Skeletal muscle satellite cell (primary cell): ENCODE data around the gene CETP.
"Not testable (repeated sequence)": the region's sequence is repeated elsewhere in the genome, so short reads cannot be mapped to it uniquely, and the experiment has no call there.

ENCODE experiments used
- H3K27me3 ChIP-seq: 2 replicates; pipeline ENCODE4 v1.7.0; 2013; ENCODE audit warnings: low read length; ENCODE audit not compliant: control insufficient read depth, insufficient read depth
- H3K36me3 ChIP-seq: 2 replicates; pipeline ENCODE4 v1.7.0; 2013; ENCODE audit warnings: mild to moderate bottlenecking, control low read depth, low read length; ENCODE audit not compliant: insufficient read depth
- H3K4me1 ChIP-seq: 2 replicates; pipeline ENCODE4 v1.7.0; 2013; ENCODE audit warnings: low read length; ENCODE audit not compliant: control insufficient read depth, insufficient read depth
- H3K4me2 ChIP-seq: 2 replicates; pipeline ENCODE4 v1.7.0; 2013; ENCODE audit warnings: mild to moderate bottlenecking, low read length
- H3K4me3 ChIP-seq: 2 replicates; pipeline ENCODE4 v1.7.0; 2013; ENCODE audit warnings: low read length
- H3K9ac ChIP-seq: 2 replicates; pipeline ENCODE4 v1.7.0; 2013; ENCODE audit warnings: mild to moderate bottlenecking, low read depth, low read length, moderate library complexity
- H3K9me3 ChIP-seq: replicated peaks from 2 replicates; pipeline ENCODE4 v1.7.0; 2013; ENCODE audit warnings: mild to moderate bottlenecking, control low read depth, low read length

CETP gene

DNA sequence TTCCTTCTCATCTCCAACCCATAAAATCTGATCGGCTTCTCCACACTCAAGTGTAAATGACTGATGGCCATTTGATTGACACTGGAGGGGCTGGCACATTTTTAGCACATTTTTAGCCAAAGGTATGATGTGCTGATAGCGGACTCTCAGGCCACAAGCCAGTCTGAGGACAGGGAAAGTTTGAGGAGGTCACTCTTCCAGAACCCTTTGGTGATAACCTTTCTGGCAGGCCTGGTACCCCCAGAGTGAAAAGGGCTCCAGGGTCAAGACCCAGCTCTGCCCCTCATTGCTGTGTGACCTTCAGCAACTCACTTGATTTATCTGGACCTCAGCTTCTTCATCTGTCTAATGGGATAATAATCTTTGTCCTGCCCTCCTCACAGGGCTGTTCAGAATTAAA lies 25.9 kb downstream of the CETP start:
- no peak overlapping the region for H3K9ac ChIP-seq
- H3K4me3 ChIP-seq: no peak overlapping the region

GRCh38 chr16:56988161-56988947 lies 26.6 kb downstream of the CETP start:
- no peaks in the 10 kb centered on the region for H3K27me3 ChIP-seq
- H3K4me2 ChIP-seq: peak overlapping the region; percentile 93
- peak overlapping the region; percentile 92 for H3K4me3 ChIP-seq
- no peaks in the 10 kb centered on the region for H3K36me3 ChIP-seq
- no peaks in the 10 kb centered on the region for H3K9me3 ChIP-seq
- H3K9ac ChIP-seq: peak overlapping the region; percentile 84
- peaks cover 36% of the 10 kb centered on the region for H3K4me1 ChIP-seq

More for the DNA sequence above, 25.9 kb downstream of the CETP start:
- Histone ChIP-seq H3K36me3 (no peaks in the 10 kb centered on the region), H3K4me1 (peaks cover 36% of the 10 kb centered on the region), H3K9me3 (no peaks in the 10 kb centered on the region), H3K4me2 (no peak overlapping the region), H3K27me3 (no peaks in the 10 kb centered on the region)

DNA sequence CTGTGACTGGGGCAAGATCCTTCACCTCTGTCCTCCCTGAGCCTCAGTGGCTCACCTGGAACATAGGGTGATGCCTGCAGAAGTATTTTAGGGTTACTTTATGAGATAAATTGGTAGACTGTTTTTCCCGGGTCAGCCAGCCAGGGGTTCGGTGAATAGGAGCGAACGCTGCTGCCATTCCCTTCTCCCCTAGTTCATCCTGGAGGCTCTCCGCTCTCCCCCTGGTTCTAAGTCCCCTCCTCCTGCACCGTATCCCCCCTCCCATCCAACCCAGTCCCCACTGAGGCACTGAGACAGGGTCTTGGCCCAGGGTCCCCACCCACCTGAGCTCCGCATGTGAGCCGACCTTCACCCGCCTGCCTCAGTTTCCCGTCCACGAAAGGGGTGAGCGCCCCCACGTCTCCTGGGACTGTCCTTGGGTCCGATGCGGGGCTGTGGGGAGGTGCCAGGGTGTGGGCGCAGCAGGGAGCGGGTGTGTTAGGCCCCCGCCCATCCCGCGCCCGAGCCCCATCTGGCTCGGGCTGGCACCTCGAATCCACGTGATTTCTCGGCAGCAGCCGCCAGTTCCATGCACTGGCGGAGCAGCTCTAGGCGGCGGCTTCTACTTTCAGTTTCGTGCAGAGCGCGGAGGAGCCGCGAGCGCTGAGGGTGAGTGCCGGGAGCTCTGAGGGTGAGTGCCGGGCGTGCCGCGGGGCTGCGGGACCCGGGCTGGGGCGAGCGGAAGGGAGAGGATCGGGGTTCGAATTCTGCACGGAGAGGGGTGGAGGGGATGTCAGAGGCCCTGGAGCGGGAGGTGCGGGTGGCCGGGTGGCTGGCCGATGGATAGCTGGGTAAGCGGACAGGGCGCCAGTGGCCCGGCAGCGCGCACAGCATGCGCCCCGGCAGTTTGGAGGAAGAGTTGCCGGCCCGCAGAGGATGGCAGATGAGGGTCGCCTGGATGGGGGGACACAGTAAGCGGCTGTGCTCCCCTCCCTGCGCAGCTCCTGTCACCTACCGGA lies 27.5 kb downstream of the CETP start, which contains the start of gene NLRC5:
TSS of gene NLRC5 (plus strand) at position 610 of the 998 bp plus-strand sequence. CDS start 31,156 bp downstream, outside the sequence.
- Histone ChIP-seq H3K36me3 (no peaks in the 10 kb centered on the region), H3K9me3 (no peaks in the 10 kb centered on the region), H3K27me3 (no peaks in the 10 kb centered on the region), H3K4me2 (peak within 1 kb of the TSS; percentile 93), H3K4me3 (peak within 1 kb of the TSS; percentile 92), H3K4me1 (peaks cover 38% of the 10 kb centered on the region), H3K9ac (peak within 1 kb of the TSS; percentile 84)

- Histone ChIP-seq H3K4me3 (peak overlapping the region; percentile 92), H3K9me3 (no peaks in the 10 kb centered on the region), H3K36me3 (no peaks in the 10 kb centered on the region), H3K27me3 (no peaks in the 10 kb centered on the region), H3K4me2 (peak overlapping the region; percentile 93), H3K4me1 (peaks cover 37% of the 10 kb centered on the region), H3K9ac (peak overlapping the region; percentile 84)
These were observed 28.2 kb downstream of the CETP start for GRCh38 chr16:56989988-56990387.

GRCh38 chr16:56990407-56991286 lies 28.9 kb downstream of the CETP start:
- Histone ChIP-seq H3K4me3 (peak overlapping the region; percentile 92), H3K4me2 (peak overlapping the region; percentile 93), H3K4me1 (peaks cover 31% of the 10 kb centered on the region), H3K36me3 (no peaks in the 10 kb centered on the region), H3K9me3 (no peaks in the 10 kb centered on the region), H3K27me3 (no peaks in the 10 kb centered on the region), H3K9ac (peak overlapping the region; percentile 84)

DNA sequence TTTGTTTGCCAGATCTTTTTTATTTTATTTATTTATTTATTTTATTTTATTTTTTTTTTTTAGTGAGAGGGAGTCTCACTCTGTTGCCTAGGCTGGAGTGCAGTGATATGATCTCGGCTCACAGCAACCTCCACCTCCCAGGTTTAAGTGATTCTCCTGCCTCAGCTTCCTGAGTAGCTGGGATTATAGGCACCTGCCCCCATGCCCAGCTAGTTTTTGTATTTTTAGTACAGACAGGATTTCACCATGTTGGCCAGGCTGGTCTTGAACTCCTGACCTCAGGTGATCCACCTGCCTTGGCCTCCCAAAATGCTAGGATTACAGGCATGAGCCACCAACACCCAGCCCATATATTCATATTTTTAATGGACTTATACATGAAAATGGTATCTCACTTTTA lies 30.7 kb downstream of the CETP start:
- H3K9ac ChIP-seq, H3K9me3 ChIP-seq, H3K36me3 ChIP-seq, H3K27me3 ChIP-seq, H3K4me3 ChIP-seq, H3K4me2 ChIP-seq: not testable (repeated sequence)
- peaks cover 27% of the 10 kb centered on the region for H3K4me1 ChIP-seq

GRCh38 chr16:56993204-56993603 lies 31.5 kb downstream of the CETP start:
- Histone ChIP-seq H3K9me3 (no peaks in the 10 kb centered on the region), H3K4me2 (no peak overlapping the region), H3K9ac (no peak overlapping the region), H3K36me3 (no peaks in the 10 kb centered on the region), H3K4me1 (peaks cover 26% of the 10 kb centered on the region), H3K27me3 (no peaks in the 10 kb centered on the region), H3K4me3 (no peak overlapping the region)

DNA sequence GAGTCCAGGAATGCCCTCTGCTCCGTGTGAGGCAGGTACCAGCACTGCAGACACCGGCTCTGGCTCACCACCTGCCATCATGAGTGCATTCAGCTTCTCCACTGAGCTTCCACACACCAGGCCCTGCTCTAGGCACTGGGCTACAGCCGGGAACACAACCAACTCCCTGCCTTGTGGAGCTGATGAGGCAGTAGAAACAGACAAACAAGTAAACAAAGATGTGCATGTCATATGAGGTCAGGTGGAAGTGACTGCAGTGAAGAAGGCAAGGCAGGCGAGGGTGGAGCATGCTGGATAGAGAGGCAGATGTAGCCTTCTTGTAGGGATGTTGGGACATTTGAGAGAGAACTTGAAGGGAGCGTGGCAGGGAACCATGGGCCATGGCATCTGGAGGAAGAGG lies 32.6 kb downstream of the CETP start:
- Histone ChIP-seq H3K4me2 (no peak overlapping the region), H3K36me3 (no peaks in the 10 kb centered on the region), H3K4me3 (no peak overlapping the region), H3K9ac (no peak overlapping the region), H3K9me3 (no peaks in the 10 kb centered on the region), H3K4me1 (peaks cover 18% of the 10 kb centered on the region), H3K27me3 (no peaks in the 10 kb centered on the region)

- H3K4me1 ChIP-seq: peaks cover 22% of the 10 kb centered on the region
- no peak overlapping the region for H3K4me3 ChIP-seq
- no peaks in the 10 kb centered on the region for H3K27me3 ChIP-seq
- H3K4me2 ChIP-seq: no peak overlapping the region
- no peaks in the 10 kb centered on the region for H3K9me3 ChIP-seq
- no peak overlapping the region for H3K9ac ChIP-seq
- no peaks in the 10 kb centered on the region for H3K36me3 ChIP-seq
These were observed 33.5 kb downstream of the CETP start for GRCh38 chr16:56995136-56995805.

- Histone ChIP-seq H3K4me2 (no peak overlapping the region), H3K9me3 (no peaks in the 10 kb centered on the region), H3K9ac (no peak overlapping the region), H3K36me3 (no peaks in the 10 kb centered on the region), H3K27me3 (no peaks in the 10 kb centered on the region), H3K4me3 (no peak overlapping the region), H3K4me1 (peaks cover 26% of the 10 kb centered on the region)
These were observed 35.5 kb downstream of the CETP start for GRCh38 chr16:56997264-56997663.
